Measurements from ENCODE around the gene DPEP3.

DNA sequence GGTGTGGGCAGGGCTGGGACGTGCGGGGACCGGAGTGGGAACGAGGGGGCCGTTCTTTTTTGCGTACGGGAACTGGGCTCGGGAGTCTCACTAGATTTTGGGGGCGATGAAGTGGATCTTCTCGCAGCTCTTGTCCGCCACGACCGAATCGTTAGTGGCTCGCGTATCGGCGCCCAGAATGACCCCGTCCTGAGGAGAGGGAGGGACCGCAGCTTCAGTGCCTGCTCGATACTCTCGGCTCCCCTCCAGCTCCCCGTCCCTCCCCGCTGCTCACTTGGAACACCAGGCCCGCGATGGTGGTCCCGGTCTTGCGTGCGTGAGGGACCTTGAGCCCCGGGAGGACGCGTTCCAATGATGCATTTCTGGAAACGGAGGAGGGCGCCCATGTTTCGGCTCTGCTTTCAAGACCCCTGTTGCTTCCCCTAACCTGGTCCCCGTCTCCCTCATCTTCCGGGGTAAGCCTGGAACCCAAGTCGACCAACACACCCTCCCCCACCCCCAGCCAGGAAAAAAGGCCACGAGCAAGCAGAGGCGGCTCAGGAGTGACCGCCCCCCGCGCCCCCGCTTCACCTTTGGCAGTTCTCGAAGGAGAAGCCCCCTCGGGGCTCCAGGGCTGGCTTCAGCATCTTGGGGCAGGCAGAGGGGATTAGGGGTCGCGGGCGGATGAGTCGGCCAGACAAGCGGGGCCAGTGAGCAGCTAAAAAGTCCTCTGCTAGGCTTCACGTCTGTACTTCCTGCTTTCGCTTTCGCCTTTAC is 44.0 kb downstream of the DPEP3 start, which contains the start of gene PSMB10:
- TF ChIP-seq, protein P1, sequence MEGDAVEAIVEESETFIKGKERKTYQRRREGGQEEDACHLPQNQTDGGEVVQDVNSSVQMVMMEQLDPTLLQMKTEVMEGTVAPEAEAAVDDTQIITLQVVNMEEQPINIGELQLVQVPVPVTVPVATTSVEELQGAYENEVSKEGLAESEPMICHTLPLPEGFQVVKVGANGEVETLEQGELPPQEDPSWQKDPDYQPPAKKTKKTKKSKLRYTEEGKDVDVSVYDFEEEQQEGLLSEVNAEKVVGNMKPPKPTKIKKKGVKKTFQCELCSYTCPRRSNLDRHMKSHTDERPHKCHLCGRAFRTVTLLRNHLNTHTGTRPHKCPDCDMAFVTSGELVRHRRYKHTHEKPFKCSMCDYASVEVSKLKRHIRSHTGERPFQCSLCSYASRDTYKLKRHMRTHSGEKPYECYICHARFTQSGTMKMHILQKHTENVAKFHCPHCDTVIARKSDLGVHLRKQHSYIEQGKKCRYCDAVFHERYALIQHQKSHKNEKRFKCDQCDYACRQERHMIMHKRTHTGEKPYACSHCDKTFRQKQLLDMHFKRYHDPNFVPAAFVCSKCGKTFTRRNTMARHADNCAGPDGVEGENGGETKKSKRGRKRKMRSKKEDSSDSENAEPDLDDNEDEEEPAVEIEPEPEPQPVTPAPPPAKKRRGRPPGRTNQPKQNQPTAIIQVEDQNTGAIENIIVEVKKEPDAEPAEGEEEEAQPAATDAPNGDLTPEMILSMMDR (IDR thresholded peaks at IDR 0.05): no peak
- no peak for TF ChIP-seq EZH2 (IDR thresholded peaks at IDR 0.05; ENCODE audit: borderline replicate concordance, insufficient read depth, low read depth, low read length, poor library complexity, severe bottlenecking)
